Lung (tissue), 12 donors: ENCODE measurements around the gene SUPT6H. TPM values are rescaled to one million over a fixed set of nuclear protein-coding genes. Genes with fewer than 3 reads are reported as not detected.

Experiments
- ATAC-seq: fragments of 200-7000 bp; cut with Tn5 transposase; one replicate; pipeline ENCODE4 v1.9.1; 2020; ENCODE audit warnings: moderate number of reproducible peaks; ENCODE audit not compliant: insufficient read depth, low FRiP score
- DNase-seq, 3 donors: peaks; one replicate each; pipeline ENCODE4 v3.0.0-alpha.2; 2013 to 2017
- H3K27ac ChIP-seq, 2 donors: one replicate each; pipeline ENCODE4 v1.5.1; 2013; ENCODE audit warnings: mild to moderate bottlenecking in 2 of 2, moderate library complexity in 2 of 2, control low read depth in 1 of 2, inconsistent platforms in 1 of 2, low read depth in 1 of 2, low read length in 1 of 2
- H3K27me3 ChIP-seq, 3 donors: one replicate each; pipeline ENCODE4 v1.5.1; 2013; ENCODE audit warnings: low read length in 2 of 3; ENCODE audit not compliant: control insufficient read depth in 3 of 3, insufficient read depth in 3 of 3
- H3K36me3 ChIP-seq, 4 donors: one replicate each; pipeline ENCODE4 v1.5.1; 2013; ENCODE audit warnings: low read length in 4 of 4, mild to moderate bottlenecking in 1 of 4, moderate library complexity in 1 of 4; ENCODE audit not compliant: control insufficient read depth in 4 of 4, insufficient read depth in 4 of 4
- H3K4me1 ChIP-seq, 5 donors: one replicate each; pipeline ENCODE4 v1.5.1; 2013; ENCODE audit warnings: low read length in 5 of 5, mild to moderate bottlenecking in 2 of 5, moderate library complexity in 1 of 5; ENCODE audit not compliant: control insufficient read depth in 5 of 5, insufficient read depth in 5 of 5
- H3K4me3 ChIP-seq: one replicate; pipeline ENCODE4 v1.5.1; 2013; ENCODE audit warnings: mild to moderate bottlenecking, control low read depth, moderate library complexity
- H3K9ac ChIP-seq, 2 donors: one replicate each; pipeline ENCODE4 v1.5.1; 2013; ENCODE audit warnings: low read length in 2 of 2, control low read depth in 1 of 2; ENCODE audit not compliant: insufficient read depth in 1 of 2
- H3K9me3 ChIP-seq, 4 donors: one replicate each; pipeline ENCODE4 v1.5.1; 2013; ENCODE audit warnings: low read length in 3 of 4, mild to moderate bottlenecking in 1 of 4, moderate library complexity in 1 of 4; ENCODE audit not compliant: control insufficient read depth in 4 of 4, insufficient read depth in 3 of 4
- WGBS, 2 donors: extraction: QIAGEN DNeasy Blood & Tissue Kit; methylation state at CpG; one replicate each; pipeline ENCODE4 v1.1.7; 2013; 5-methylcytosine and 5-hydroxymethylcytosine counted together
- polyA plus RNA-seq, 2 donors: library from polyadenylated mRNA; stranded (reverse); fragments of 200-250 nt; gene quantifications; one replicate each; pipeline ENCODE4 v1.2.1, GENCODE V29; 2013
- total RNA-seq, 2 donors: library from RNA; depleted of rRNA in 1 of 2; stranded (reverse); fragments of >200 nt in 1 of 2; gene quantifications; one replicate each; pipeline ENCODE4 v1.2.1, GENCODE V29; 2014 to 2021
- TF ChIP-seq, protein P1 (sequence below): IDR thresholded peaks from 2 replicates; pipeline ENCODE4 v1.5.1; 2012; ENCODE audit warnings: mild to moderate bottlenecking; ENCODE audit errors: control extremely low read depth, extremely low read depth
- donor health status: control.
- donor health status: control.
- donor health status: Bipolar disorder and iron deficiency.
- donor health status: healthy.
- donor health status: DM: yes; HTN: yes; CAD: no.

SUPT6H gene
- total and polyA plus RNA-seq, 4 donors: 27.5 to 96.4 (median 48.6) TPM

DNA sequence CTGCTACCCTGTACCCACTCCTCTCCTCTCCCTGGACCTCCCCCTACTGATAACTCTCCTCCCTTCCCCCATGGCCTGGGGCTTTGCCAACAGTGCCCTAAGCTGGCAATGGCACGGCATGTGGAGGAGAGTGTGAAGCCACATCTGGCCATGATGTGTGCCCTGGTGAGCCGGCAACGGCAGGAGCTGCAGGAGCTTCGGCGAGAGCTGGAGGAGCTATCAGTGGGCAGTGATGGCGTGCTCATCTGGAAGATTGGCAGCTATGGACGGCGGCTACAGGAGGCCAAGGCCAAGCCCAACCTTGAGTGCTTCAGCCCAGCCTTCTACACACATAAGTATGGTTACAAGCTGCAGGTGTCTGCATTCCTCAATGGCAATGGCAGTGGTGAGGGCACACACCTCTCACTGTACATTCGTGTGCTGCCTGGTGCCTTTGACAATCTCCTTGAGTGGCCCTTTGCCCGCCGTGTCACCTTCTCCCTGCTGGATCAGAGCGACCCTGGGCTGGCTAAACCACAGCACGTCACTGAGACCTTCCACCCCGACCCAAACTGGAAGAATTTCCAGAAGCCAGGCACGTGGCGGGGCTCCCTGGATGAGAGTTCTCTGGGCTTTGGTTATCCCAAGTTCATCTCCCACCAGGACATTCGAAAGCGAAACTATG, 87.0 kb downstream of the SUPT6H start:
- Histone ChIP-seq H3K9ac (no peak overlapping the region), H3K27me3 (no peaks in the 10 kb centered on the region), H3K36me3 (peaks cover 0 to 44% (median 25%) of the 10 kb centered on the region in 4 donors), H3K27ac (peak overlapping the region in 1 of 2 donors; percentile 43), H3K4me3 (no peak overlapping the region), H3K9me3 (no peaks in the 10 kb centered on the region), H3K4me1 (peaks cover 0 to 37% (median 16%) of the 10 kb centered on the region in 5 donors)
- WGBS, 2 donors: 62 to 87% methylated on average over 18 of the region's 18 CpGs
- ATAC-seq (no peak), DNase-seq (no peak)
- TF ChIP-seq, protein P1, sequence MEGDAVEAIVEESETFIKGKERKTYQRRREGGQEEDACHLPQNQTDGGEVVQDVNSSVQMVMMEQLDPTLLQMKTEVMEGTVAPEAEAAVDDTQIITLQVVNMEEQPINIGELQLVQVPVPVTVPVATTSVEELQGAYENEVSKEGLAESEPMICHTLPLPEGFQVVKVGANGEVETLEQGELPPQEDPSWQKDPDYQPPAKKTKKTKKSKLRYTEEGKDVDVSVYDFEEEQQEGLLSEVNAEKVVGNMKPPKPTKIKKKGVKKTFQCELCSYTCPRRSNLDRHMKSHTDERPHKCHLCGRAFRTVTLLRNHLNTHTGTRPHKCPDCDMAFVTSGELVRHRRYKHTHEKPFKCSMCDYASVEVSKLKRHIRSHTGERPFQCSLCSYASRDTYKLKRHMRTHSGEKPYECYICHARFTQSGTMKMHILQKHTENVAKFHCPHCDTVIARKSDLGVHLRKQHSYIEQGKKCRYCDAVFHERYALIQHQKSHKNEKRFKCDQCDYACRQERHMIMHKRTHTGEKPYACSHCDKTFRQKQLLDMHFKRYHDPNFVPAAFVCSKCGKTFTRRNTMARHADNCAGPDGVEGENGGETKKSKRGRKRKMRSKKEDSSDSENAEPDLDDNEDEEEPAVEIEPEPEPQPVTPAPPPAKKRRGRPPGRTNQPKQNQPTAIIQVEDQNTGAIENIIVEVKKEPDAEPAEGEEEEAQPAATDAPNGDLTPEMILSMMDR: no peak

DNA sequence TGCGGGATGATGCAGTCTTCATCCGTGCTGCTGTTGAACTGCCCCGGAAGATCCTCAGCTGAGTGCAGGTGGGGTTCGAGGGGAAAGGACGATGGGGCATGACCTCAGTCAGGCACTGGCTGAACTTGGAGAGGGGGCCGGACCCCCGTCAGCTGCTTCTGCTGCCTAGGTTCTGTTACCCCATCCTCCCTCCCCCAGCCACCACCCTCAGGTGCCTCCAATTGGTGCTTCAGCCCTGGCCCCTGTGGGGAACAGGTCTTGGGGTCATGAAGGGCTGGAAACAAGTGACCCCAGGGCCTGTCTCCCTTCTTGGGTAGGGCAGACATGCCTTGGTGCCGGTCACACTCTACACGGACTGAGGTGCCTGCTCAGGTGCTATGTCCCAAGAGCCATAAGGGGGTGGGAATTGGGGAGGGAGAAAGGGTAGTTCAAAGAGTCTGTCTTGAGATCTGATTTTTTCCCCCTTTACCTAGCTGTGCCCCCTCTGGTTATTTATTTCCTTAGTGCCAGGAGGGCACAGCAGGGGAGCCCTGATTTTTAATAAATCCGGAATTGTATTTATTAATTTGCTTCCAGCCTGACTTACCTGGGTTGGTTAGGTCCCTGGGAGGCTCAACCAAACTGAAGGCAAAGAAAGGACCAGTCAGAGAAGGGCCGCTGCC, 87.6 kb downstream of the SUPT6H start:
- Histone ChIP-seq H3K4me1 (peaks cover 0 to 37% (median 16%) of the 10 kb centered on the region in 5 donors), H3K27me3 (no peaks in the 10 kb centered on the region), H3K36me3 (peaks cover 0 to 44% (median 25%) of the 10 kb centered on the region in 4 donors), H3K4me3 (no peak overlapping the region), H3K9me3 (no peaks in the 10 kb centered on the region), H3K9ac (no peak overlapping the region), H3K27ac (peak overlapping the region in 1 of 2 donors; percentile 43)
- no peak for DNase-seq
- TF ChIP-seq, protein P1: no peak
- 54 to 65% methylated on average over 10 to 11 of the region's 11 CpGs for WGBS, 2 donors
- no peak for ATAC-seq

DNA sequence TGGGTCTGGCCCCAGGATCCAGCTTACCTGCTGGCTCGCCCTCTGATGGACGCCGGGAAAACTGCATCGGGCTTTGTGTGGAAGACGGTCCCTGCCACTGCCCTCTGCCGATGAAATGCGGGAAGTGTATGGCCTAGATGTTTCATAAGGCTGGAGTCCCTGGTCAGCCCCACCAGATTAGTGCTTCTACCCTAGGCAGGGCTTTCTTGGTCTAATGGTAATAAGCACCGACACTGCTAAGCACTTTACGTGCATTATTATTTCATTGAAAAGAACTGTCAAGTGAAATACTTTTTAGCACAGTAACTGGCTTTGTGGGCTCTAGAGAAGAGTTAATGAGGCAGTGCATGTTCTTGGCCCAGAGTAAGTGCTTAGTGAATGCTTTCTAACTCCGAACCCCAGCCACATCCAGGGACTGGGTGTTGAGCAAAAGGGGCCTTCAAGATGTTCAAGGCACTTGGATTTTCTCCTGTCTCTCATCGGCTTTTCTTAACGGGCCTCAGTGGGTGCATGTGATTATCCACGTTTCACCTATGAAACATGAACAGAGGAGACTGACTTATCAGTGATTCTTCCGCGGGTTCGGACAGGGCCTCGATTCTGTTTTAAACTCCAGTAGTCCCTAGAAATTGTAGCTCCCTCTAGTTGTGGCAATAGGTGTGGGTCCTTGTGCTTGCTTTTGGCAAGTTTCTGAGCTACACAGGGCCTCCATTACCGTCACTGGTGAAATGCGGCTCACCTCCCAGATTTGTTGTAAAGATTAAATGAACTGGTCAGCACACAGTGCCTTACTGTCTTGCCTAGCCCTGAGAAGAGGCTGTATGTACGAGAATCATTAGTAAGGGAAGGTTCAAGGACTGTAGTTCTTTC, 88.4 kb downstream of the SUPT6H start:
- Histone ChIP-seq H3K9ac (peak overlapping the region in 1 of 2 donors; percentile 2), H3K9me3 (no peaks in the 10 kb centered on the region), H3K4me3 (no peak overlapping the region), H3K27me3 (no peaks in the 10 kb centered on the region), H3K4me1 (peaks cover 0 to 37% (median 16%) of the 10 kb centered on the region in 5 donors), H3K36me3 (peaks cover 0 to 44% (median 25%) of the 10 kb centered on the region in 4 donors), H3K27ac (no peak overlapping the region)
- peak; percentile 75 for ATAC-seq
- TF ChIP-seq, protein P1: peak; percentile 100
- peak; percentile 92 to 94 (median 93) for DNase-seq
- 39 to 45% methylated on average over 20 of the region's 20 CpGs for WGBS, 2 donors
